ENCODE results near the gene BTLA. TPM values are rescaled to one million over a fixed set of nuclear protein-coding genes. Genes with fewer than 3 reads are reported as not detected.

The BTLA gene
- total and polyA plus RNA-seq, 2 of the 13 experiments (the other 11 are each of a cell fraction or from before 2014, with no cell fraction given): not detected

DNA sequence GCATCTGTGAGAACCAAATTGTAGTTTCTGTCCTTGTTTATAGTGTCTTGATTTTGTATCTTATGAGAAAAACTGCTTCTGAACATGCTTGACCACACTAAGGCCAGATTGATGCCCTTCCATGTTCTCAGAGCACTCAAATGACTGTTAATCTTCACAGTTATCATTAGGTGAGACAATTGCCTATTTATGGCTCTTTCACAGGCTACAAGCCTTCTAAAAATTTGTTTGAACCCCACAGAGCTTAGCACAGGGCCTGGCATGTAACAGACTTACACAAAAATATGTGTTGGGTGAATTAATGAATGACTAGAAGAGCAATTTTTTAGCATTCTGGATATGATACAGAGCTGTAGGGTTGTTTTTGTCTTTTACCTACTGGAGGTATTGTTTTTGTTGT is 43.1 kb downstream of the BTLA start:
- ChIA-PET CTCF (ENCODE audit: low intra/inter-chr PET ratio, low total read pairs) (no interaction called here), POLR2A (no interaction called here)
- Histone ChIP-seq H3K4me1 (ENCODE audit: insufficient read depth, low read length) (no peaks in the 10 kb centered on the region), H3K27ac (ENCODE audit: extremely low read length, insufficient read depth, low read length) (no peak overlapping the region), H3K9ac (ENCODE audit: insufficient read depth, low read depth, low read length) (no peak overlapping the region), H3K79me2 (ENCODE audit: insufficient read depth, low read length) (no peaks in the 10 kb centered on the region), H3K36me3 (replicated peaks in 1 of 2; ENCODE audit: control insufficient read depth in 1 of 2, insufficient read depth in 2 of 2, low read length in 2 of 2) (no peaks in the 10 kb centered on the region), H3K4me3 (replicated peaks in 1 of 3; ENCODE audit: insufficient read depth in 1 of 3, low read depth in 2 of 3, low read length in 3 of 3) (no peak overlapping the region), H3K27me3 (ENCODE audit: control insufficient read depth in 1 of 2, insufficient read depth in 2 of 2, low read length in 2 of 2) (no peaks in the 10 kb centered on the region), H3K4me2 (ENCODE audit: low read depth, low read length) (no peak overlapping the region), H2AFZ (ENCODE audit: low read length) (no peak overlapping the region), H4K20me1 (ENCODE audit: insufficient read depth, low read length) (no peaks in the 10 kb centered on the region), H3K9me3 (ENCODE audit: low read length) (no peaks in the 10 kb centered on the region)
- BruUV-seq (replicated peaks): no TSS peak
- TF ChIP-seq ELF4 (CRISPR knock-in tag; IDR thresholded peaks at IDR 0.05; ENCODE audit: borderline replicate concordance): no peak
- no peak for TF ChIP-seq MEIS2 (CRISPR knock-in tag; IDR thresholded peaks at IDR 0.05)
- TF ChIP-seq ZNF577 (CRISPR knock-in tag; IDR thresholded peaks at IDR 0.05; ENCODE audit: borderline replicate concordance, low read depth): no peak
- no peak for TF ChIP-seq ZNF772 (CRISPR knock-in tag; IDR thresholded peaks at IDR 0.05)
- no peak for TF ChIP-seq ZNF713 (CRISPR knock-in tag; IDR thresholded peaks at IDR 0.05)
- TF ChIP-seq NKX3-1 (CRISPR knock-in tag; IDR thresholded peaks at IDR 0.05): no peak
- no peak for TF ChIP-seq ZFAT (CRISPR knock-in tag; conservative IDR thresholded peaks at IDR 0.05)
- no peak for TF ChIP-seq HNRNPK (IDR thresholded peaks at IDR 0.05; ENCODE audit: low read depth, low read length, poor library complexity, severe bottlenecking)
- TF ChIP-seq NFYB (CRISPR knock-in tag; IDR thresholded peaks at IDR 0.05): no peak
- TF ChIP-seq, protein P1, sequence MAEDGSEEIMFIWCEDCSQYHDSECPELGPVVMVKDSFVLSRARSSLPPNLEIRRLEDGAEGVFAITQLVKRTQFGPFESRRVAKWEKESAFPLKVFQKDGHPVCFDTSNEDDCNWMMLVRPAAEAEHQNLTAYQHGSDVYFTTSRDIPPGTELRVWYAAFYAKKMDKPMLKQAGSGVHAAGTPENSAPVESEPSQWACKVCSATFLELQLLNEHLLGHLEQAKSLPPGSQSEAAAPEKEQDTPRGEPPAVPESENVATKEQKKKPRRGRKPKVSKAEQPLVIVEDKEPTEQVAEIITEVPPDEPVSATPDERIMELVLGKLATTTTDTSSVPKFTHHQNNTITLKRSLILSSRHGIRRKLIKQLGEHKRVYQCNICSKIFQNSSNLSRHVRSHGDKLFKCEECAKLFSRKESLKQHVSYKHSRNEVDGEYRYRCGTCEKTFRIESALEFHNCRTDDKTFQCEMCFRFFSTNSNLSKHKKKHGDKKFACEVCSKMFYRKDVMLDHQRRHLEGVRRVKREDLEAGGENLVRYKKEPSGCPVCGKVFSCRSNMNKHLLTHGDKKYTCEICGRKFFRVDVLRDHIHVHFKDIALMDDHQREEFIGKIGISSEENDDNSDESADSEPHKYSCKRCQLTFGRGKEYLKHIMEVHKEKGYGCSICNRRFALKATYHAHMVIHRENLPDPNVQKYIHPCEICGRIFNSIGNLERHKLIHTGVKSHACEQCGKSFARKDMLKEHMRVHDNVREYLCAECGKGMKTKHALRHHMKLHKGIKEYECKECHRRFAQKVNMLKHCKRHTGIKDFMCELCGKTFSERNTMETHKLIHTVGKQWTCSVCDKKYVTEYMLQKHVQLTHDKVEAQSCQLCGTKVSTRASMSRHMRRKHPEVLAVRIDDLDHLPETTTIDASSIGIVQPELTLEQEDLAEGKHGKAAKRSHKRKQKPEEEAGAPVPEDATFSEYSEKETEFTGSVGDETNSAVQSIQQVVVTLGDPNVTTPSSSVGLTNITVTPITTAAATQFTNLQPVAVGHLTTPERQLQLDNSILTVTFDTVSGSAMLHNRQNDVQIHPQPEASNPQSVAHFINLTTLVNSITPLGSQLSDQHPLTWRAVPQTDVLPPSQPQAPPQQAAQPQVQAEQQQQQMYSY (CRISPR knock-in tag; IDR thresholded peaks at IDR 0.05): no peak
- TF ChIP-seq SP140L (CRISPR knock-in tag; IDR thresholded peaks at IDR 0.05; ENCODE audit: borderline replicate concordance): no peak
- no peak for TF ChIP-seq ZNF552 (CRISPR knock-in tag; IDR thresholded peaks at IDR 0.05; ENCODE audit: borderline replicate concordance)
- ATAC-seq (no peak), DNase-seq (ENCODE audit: low spot score) (no peak), FAIRE-seq (no peak)
- intact Hi-C loops (cut with micrococcal nuclease; ENCODE audit: unreplicated experiment) (no loop called here), in situ Hi-C loops (cut with HindIII; ENCODE audit: extremely low pct_ligation_motif_present, low pct_unique_long_range_greater_than_20kb) (no loop called here)

Measured in HepG2 (cell line).